ENCODE results near the gene CBX3. TPM values are rescaled to one million over a fixed set of nuclear protein-coding genes. Genes with fewer than 3 reads are reported as not detected.
A peak's percentile ranks its signal among the peaks of the same experiment; 100 is the strongest.

The CBX3 gene
- total RNA-seq, 1 experiment from 2014 or later: 132 TPM

DNA sequence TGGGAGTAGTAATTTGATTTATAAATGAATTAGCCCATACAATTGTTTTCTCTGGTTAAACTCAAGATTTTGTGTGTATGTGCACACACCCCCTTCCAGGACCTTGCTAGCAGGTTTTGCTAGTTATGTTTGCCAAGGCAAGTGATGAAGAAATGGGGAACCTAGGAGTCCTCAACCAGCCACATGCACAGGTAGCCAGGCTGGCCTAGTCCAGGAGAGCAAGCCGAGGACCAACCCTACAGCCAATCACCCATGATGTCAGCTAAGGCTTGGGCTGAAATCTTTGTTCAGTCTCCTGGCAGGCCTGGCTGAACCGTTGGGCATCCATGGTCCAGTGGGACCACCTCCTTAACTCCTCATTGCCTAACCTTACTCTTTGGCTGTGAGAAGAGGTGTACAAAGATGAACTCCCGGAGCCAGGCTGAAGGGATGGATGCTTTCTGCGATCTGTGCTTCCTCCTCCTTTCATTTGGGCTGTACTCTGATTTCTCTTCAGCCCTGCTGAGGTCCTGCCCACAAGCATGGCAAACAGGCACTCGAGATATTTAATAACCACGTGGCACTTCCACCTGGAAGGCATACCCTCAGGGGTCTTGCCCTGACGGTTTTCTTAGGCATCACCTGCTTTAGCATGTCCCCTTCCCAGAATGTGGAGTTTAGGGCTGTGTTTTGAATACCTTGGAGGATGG lies 23.1 kb upstream of the CBX3 start:
- Histone ChIP-seq H4K20me1 (ENCODE audit: low read length) (no peaks in the 10 kb centered on the region), H3K9me2 (replicated peaks; ENCODE audit: low read length) (no peaks in the 10 kb centered on the region), H3K36me3 (ENCODE audit: low read depth, low read length) (no peaks in the 10 kb centered on the region), H2AFZ (ENCODE audit: low read length) (no peak overlapping the region), H3K27ac (ENCODE audit: low read length) (no peak overlapping the region), H3K27me3 (ENCODE audit: low read length) (no peaks in the 10 kb centered on the region), H3K9ac (ENCODE audit: low read length) (no peak overlapping the region), H3K4me1 (ENCODE audit: insufficient read depth, low read length) (no peaks in the 10 kb centered on the region), H3K79me2 (ENCODE audit: low read length) (peaks cover 13% of the 10 kb centered on the region), H3K9me3 (ENCODE audit: low read length) (no peaks in the 10 kb centered on the region), H3K4me3 (ENCODE audit: low read length) (no peak overlapping the region), H3K4me2 (ENCODE audit: low read length) (no peak overlapping the region), H3F3A (ENCODE audit: low read length, unreplicated experiment) (no peaks in the 10 kb centered on the region)
- BruUV-seq (replicated peaks): no TSS peak
- DNase-seq (no peak), ATAC-seq (peak; percentile 4; the same call in 1 of the 2 replicates)
- ChIA-PET CTCF (no interaction called here), POLR2A (ENCODE audit: unreplicated experiment) (interaction anchor here (0.6 kb wide), 1 partner anchor 10 kb away, joined by 15 read pairs; no protein-coding TSS in a partner anchor)
- intact Hi-C loops (cut with micrococcal nuclease): no loop called here
- no peak for TF ChIP-seq EZH2phosphoT487 (IDR thresholded peaks at IDR 0.05; ENCODE audit: borderline replicate concordance, low read length)
- TF ChIP-seq, protein P1, sequence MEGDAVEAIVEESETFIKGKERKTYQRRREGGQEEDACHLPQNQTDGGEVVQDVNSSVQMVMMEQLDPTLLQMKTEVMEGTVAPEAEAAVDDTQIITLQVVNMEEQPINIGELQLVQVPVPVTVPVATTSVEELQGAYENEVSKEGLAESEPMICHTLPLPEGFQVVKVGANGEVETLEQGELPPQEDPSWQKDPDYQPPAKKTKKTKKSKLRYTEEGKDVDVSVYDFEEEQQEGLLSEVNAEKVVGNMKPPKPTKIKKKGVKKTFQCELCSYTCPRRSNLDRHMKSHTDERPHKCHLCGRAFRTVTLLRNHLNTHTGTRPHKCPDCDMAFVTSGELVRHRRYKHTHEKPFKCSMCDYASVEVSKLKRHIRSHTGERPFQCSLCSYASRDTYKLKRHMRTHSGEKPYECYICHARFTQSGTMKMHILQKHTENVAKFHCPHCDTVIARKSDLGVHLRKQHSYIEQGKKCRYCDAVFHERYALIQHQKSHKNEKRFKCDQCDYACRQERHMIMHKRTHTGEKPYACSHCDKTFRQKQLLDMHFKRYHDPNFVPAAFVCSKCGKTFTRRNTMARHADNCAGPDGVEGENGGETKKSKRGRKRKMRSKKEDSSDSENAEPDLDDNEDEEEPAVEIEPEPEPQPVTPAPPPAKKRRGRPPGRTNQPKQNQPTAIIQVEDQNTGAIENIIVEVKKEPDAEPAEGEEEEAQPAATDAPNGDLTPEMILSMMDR (conservative IDR thresholded peaks at IDR 0.05; ENCODE audit: low read depth, low read length): no peak

DNA sequence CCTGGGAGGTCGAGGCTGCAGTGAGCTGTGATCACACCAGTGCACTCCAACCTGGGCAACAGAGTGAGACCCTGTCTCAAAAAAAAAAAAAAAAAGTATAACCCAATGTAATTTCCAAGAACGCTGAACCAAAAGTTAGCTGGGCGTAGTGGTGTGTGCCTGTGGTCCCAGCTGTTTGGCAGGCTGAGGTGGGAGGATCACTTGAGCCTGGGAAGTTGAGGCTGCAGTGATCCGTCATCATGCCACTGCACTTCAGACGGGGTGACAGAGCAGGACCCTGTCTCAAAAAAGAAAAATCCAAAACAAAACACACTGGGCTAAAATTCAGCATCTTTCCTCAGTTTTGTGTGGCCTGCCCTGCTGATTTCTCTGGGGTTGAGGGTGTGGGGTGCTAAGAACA lies 22.1 kb upstream of the CBX3 start:
- H3K27me3 ChIP-seq (ENCODE audit: low read length): no peaks in the 10 kb centered on the region
- no peaks in the 10 kb centered on the region for H3K4me1 ChIP-seq (ENCODE audit: insufficient read depth, low read length)
- BruUV-seq (replicated peaks): no TSS peak
- H3K79me2 ChIP-seq (ENCODE audit: low read length): 0 out of 2 replicates have a peak, but pooled peaks cover 3% of the 10 kb centered on the region
- ChIA-PET CTCF (interaction anchor here (0.5 to 1.1 kb wide), 2 partner anchors 89 to 220 kb away, joined by 3 to 4 read pairs; no protein-coding TSS in a partner anchor), POLR2A (ENCODE audit: unreplicated experiment) (interaction anchor here (0.6 kb wide), 1 partner anchor 9 kb away, joined by 15 read pairs; no protein-coding TSS in a partner anchor)
- H3K9ac ChIP-seq (ENCODE audit: low read length): no peak overlapping the region
- H3K27ac ChIP-seq (ENCODE audit: low read length): no peak overlapping the region
- no peaks in the 10 kb centered on the region for H3K36me3 ChIP-seq (ENCODE audit: low read depth, low read length)
- H3F3A ChIP-seq (ENCODE audit: low read length, unreplicated experiment): no peaks in the 10 kb centered on the region
- no peak overlapping the region for H3K4me2 ChIP-seq (ENCODE audit: low read length)
- no peak overlapping the region for H3K4me3 ChIP-seq (ENCODE audit: low read length)
- ATAC-seq (no peak), DNase-seq (no peak)
- intact Hi-C loops (cut with micrococcal nuclease): no loop called here
- no peak overlapping the region for H2AFZ ChIP-seq (ENCODE audit: low read length)
- no peaks in the 10 kb centered on the region for H3K9me3 ChIP-seq (ENCODE audit: low read length)
- H4K20me1 ChIP-seq (ENCODE audit: low read length): no peaks in the 10 kb centered on the region
- no peaks in the 10 kb centered on the region for H3K9me2 ChIP-seq (replicated peaks; ENCODE audit: low read length)
- TF ChIP-seq, protein P1 (conservative IDR thresholded peaks at IDR 0.05; ENCODE audit: low read depth, low read length): no peak
- TF ChIP-seq EZH2phosphoT487 (IDR thresholded peaks at IDR 0.05; ENCODE audit: borderline replicate concordance, low read length): no peak
- TF ChIP-seq EZH2 (IDR thresholded peaks at IDR 0.05; ENCODE audit: low read length, unreplicated experiment): no peak

All from PC-3 (cell line).